Uterus (tissue), 4 donors: ENCODE results near the gene HCK. TPM values are rescaled to one million over a fixed set of nuclear protein-coding genes. Genes with fewer than 3 reads are reported as not detected.

Source experiments
- DNase-seq, 2 donors: peaks; one replicate each; pipeline ENCODE4 v3.0.0-alpha.2; 2019 to 2020
- H3K27ac ChIP-seq, 2 donors: fragments of 200-600 bp; sonication (generic); 1 replicate in 1 of 2; 2 replicates in 1 of 2; pipeline ENCODE4 v1.5.1; 2016 to 2018
- H3K27me3 ChIP-seq, 2 donors: fragments of 200-600 bp; sonication (generic); one replicate each; pipeline ENCODE4 v1.5.1; 2018 to 2019; ENCODE audit warnings: control low read depth in 1 of 2
- H3K36me3 ChIP-seq, 2 donors: fragments of 200-600 bp; sonication (generic); one replicate each; pipeline ENCODE4 v1.5.1; 2019; ENCODE audit warnings: control low read depth in 1 of 2
- H3K4me1 ChIP-seq, 2 donors: fragments of 200-600 bp; sonication (generic); one replicate each; pipeline ENCODE4 v1.5.1; 2018 to 2019; ENCODE audit warnings: control low read depth in 1 of 2
- H3K4me3 ChIP-seq, 2 donors: fragments of 200-600 bp; sonication (generic); 1 replicate in 1 of 2; 2 replicates in 1 of 2; pipeline ENCODE4 v1.5.1; 2018 to 2019; ENCODE audit warnings: mild to moderate bottlenecking in 1 of 2
- H3K9me3 ChIP-seq, 2 donors: fragments of 200-600 bp; sonication (generic); one replicate each; pipeline ENCODE4 v1.5.1; 2019; ENCODE audit warnings: control low read depth in 1 of 2
- CTCF ChIP-seq, 4 experiments: fragments of 200-600 bp in 2 of 4; fragments of 450-650 bp in 2 of 4; sonication (generic) in 2 of 4; IDR thresholded peaks; one replicate each; pipeline ENCODE4 v1.5.1; 2016 to 2019; ENCODE audit warnings: antibody characterized with exemption in 4 of 4, mild to moderate bottlenecking in 2 of 4, moderate library complexity in 1 of 4
- POLR2A ChIP-seq, 2 donors: fragments of 450-650 bp; IDR thresholded peaks; one replicate each; pipeline ENCODE4 v1.6.1; 2016; ENCODE audit warnings: antibody characterized with exemption in 2 of 2, mild to moderate bottlenecking in 1 of 2, moderate library complexity in 1 of 2
- intact Hi-C: fragments of 100-400 bp; cut with DNase I; formaldehyde crosslinking; loops from one replicate; pipeline ENCODE4 v1.15.1; 2023; ENCODE audit warnings: low total_unique reads
- total RNA-seq, 4 donors: library from RNA; depleted of rRNA in 3 of 4; stranded (reverse); fragments of >200 nt in 3 of 4; gene quantifications; one replicate each; pipeline versions ENCODE4 v1.1.0 to v1.2.4, GENCODE V29; 2014 to 2023
- donor health status: DM: yes; HTN: yes; CAD: no.

HCK gene
- total RNA-seq: 1 to 10 TPM; 1.3 to 7.0 (median 4.1) TPM

DNA sequence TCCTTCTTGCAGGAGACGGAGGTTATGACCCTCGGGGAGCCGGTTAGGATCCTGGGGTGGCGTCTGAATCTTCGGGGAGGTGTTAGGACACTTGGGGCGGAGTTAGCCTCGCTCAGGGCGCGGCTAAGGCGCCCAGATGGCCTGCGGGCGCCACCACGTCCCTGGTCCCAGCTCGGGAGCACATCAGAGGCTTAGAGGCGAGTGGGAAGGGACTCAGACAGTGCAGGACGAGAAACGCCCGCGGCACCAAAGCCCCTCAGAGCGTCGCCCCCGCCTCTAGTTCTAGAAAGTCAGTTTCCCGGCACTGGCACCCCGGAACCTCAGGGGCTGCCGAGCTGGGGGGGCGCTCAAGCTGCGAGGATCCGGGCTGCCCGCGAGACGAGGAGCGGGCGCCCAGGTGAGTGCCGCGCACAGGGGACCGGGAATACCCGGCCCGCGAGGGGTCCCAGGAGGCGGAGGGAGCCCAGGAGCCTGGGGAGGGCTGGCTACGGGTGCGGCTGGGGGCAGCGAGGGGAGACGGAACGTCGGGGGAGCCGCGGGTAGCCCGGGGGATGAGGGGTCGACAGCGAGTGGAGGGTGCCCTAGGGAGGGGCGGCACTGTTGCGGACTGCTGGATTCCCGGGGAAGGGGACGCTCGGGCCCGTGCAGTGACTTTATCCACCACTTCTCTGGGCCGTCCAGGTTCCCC is at the start of gene HCK:
HCK (plus strand) TSS at position 153 of the 688 bp plus-strand sequence.
- no peak within 1 kb of the TSS for H3K27ac ChIP-seq
- peaks cover 9 to 19% of the 10 kb centered on the region in 2 donors for H3K27me3 ChIP-seq
- H3K4me3 ChIP-seq: no peak within 1 kb of the TSS

DNA sequence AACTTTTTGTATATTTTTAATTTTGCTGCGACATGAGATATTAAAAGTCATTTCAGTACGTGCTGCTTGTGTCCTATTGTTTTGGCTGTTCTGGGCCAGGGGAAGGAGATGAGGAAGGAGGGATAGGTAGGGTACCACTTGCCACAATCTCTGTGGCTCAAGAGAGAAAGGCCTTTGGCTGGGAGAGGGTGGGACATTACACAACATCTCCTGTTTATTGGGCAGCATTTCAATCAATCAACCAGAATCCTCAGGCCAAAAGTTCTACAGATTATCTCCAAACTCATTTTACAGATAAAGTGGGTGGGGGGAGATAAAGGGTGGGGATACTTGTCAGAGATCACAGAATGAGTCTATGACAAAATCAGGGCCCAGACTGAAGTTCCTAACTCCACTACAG is 48.7 kb upstream of the HCK start:
- intact Hi-C loops: no loop called here
- Histone ChIP-seq H3K27ac (no peak overlapping the region), H3K9me3 (no peaks in the 10 kb centered on the region), H3K36me3 (no peaks in the 10 kb centered on the region), H3K4me3 (no peak overlapping the region), H3K4me1 (no peaks in the 10 kb centered on the region), H3K27me3 (no peaks in the 10 kb centered on the region)
- no peak for DNase-seq
- TF ChIP-seq POLR2A (IDR thresholded peaks at IDR 0.05) (no peak), CTCF (IDR thresholded peaks at IDR 0.05) (no peak)

More for the DNA sequence above, at the start of gene HCK:
- H3K4me1 ChIP-seq: peaks cover 0 to 6% of the 10 kb centered on the region in 2 donors
- no peaks in the 10 kb centered on the region for H3K36me3 ChIP-seq
- no peak for DNase-seq
- no peaks in the 10 kb centered on the region for H3K9me3 ChIP-seq
- no peak for TF ChIP-seq POLR2A (IDR thresholded peaks at IDR 0.05)
- no peak for TF ChIP-seq CTCF (IDR thresholded peaks at IDR 0.05)
- intact Hi-C loops: no loop called here

- TF ChIP-seq CTCF (IDR thresholded peaks at IDR 0.05) (no peak), POLR2A (IDR thresholded peaks at IDR 0.05) (no peak)
- Histone ChIP-seq H3K36me3 (no peaks in the 10 kb centered on the region), H3K27ac (no peak overlapping the region), H3K9me3 (no peaks in the 10 kb centered on the region), H3K4me3 (no peak overlapping the region), H3K4me1 (no peaks in the 10 kb centered on the region), H3K27me3 (no peaks in the 10 kb centered on the region)
- intact Hi-C loops: no loop called here
- no peak for DNase-seq
Measured at GRCh38 chr20:32004963-32005362, 47.1 kb upstream of the HCK start.

- TF ChIP-seq CTCF (IDR thresholded peaks at IDR 0.05) (no peak), POLR2A (IDR thresholded peaks at IDR 0.05) (no peak)
- no peak for DNase-seq
- Histone ChIP-seq H3K36me3 (no peaks in the 10 kb centered on the region), H3K27ac (no peak overlapping the region), H3K27me3 (no peaks in the 10 kb centered on the region), H3K4me1 (no peaks in the 10 kb centered on the region), H3K4me3 (no peak overlapping the region), H3K9me3 (no peaks in the 10 kb centered on the region)
- intact Hi-C loops: no loop called here
Measured at GRCh38 chr20:32006053-32006452, 46.0 kb upstream of the HCK start.

DNA sequence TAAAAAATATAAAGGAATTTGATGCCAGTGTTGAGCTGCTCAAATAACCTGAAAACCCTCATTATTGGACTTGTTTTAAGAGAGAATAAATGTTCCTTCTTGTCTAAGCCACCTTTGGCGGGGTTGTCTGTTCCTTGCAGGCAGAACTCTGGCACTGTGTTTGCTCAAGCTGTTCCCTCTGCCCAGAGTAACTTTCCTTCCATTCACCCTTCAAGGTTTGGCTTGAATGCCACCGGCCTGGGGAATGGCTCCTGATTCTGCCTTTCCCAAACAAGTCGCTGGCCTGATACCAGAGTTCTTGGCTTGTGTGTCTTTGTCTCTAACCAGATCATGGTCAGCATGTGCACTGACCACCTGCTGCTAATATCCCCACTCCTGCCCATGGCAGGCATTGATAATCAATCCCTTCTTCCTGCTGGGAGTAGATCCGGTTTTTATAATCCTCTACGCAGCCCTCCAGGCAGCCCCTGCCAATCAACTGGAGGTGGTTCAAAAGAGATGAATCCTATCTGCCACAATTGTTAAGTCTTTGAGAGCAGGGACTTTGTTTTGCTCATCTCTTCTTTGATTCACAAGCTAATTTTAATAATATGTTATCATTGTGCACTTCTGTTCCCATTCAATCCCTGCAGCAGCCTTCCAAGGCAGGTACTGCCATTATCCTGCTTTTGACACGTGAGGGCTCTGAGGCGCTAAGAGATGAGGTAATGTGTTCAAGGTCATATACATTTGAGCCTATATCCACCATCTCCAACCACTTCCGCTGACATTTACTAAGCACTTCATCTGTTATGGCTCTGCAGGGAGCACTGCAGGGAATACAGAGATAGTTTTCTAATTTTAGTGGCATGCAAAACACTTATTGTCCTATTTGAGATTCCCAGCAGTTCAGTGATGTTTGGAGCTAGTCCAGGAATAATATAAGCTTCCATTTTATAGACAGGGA is 44.9 kb upstream of the HCK start:
- no peaks in the 10 kb centered on the region for H3K4me1 ChIP-seq
- H3K27ac ChIP-seq: peak overlapping the region; percentile 27 to 33
- no peaks in the 10 kb centered on the region for H3K9me3 ChIP-seq
- no peaks in the 10 kb centered on the region for H3K27me3 ChIP-seq
- H3K36me3 ChIP-seq: no peaks in the 10 kb centered on the region
- intact Hi-C loops: no loop called here
- no peak for DNase-seq
- TF ChIP-seq CTCF (IDR thresholded peaks at IDR 0.05): no peak
- TF ChIP-seq POLR2A (IDR thresholded peaks at IDR 0.05): no peak
- no peak overlapping the region for H3K4me3 ChIP-seq
